K562 treated with DMSO at 1 percent for 4 hours (cell line): ENCODE measurements around the gene DNAL1. TPM values are rescaled to one million over a fixed set of nuclear protein-coding genes. Genes with fewer than 3 reads are reported as not detected.

Source experiments
- total RNA-seq: library from RNA; unstranded; fragments of 300-600 nt; gene quantifications from 2 replicates; pipeline ENCODE4 v1.2.3, GENCODE V29; 2022; ENCODE audit not compliant: insufficient read depth

The DNAL1 gene
- total RNA-seq, result 2.6 and 3.2 TPM in 2 replicates

DNA sequence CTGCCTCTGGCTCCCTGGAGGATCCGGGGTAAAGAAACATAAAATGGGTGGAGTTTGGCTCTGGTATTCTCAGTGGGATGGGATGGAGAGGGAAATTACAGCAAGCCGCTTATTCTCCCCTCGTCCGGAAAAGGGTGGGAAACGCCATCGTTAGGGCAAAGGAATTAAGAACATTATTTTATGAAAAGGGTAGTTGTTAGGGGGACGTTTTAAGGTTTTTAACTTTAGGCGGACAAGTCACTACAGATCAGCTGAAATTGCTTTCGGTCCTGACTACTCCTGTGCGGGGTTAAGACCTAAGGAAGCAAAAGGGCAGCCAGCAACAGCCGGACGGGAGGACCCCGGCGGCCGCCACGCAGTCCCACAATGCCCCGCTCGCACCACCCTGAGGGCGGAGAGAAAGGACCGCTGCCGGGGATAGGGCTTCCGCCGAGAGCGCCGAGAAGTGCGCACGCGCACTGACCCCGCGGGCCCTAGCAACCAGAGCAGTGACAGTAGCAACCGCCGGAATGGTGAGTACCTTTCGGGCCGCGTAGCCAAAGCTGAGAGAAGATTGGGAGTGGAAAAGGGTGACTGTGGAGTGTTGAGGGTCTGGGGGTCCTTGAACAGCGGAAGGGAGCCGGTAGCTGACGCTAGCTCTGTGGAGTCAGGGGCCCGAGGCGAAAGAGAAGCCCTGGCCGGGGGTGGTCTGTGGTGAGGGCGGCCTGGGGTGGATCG is at the start of gene DNAL1:
Gene DNAL1, plus strand, starts transcription at position 456 of the 717 bp plus-strand sequence. Its CDS starts 54 bp downstream, at position 510.

DNA sequence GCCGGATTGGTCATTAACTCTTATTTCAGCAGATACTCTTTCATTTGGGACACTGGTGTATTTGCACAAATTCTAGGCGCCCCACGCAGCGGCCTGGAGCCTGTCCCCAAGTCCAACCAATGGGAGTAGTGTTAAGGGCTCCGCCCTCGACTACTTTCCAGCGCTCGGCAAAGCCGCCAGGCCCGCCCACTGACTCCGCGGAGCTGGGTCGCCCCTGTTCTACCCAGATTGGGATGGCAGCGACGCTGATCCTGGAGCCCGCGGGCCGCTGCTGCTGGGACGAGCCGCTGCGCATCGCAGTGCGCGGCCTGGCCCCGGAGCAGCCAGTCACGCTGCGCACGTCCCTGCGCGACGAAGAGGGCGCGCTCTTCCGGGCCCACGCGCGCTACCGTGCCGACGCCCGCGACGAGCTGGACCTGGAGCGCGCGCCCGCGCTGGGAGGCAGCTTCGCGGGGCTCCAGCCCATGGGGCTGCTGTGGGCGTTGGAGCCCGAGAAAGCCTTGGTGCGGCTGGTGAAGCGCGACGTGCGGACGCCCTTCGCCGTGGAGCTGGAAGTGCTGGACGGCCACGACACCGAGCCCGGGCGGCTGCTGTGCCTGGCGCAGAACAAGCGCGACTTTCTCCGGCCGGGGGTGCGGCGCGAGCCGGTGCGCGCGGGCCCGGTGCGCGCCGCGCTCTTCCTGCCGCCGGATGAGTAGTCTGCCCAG is 32.3 kb upstream of the DNAL1 start, which contains the start of gene ACOT6:
Gene ACOT6, plus strand, starts transcription at position 179 of the 707 bp plus-strand sequence. Its CDS starts 55 bp downstream, at position 234.

GRCh38 chr14:73713803-73714655 is 69.2 kb downstream of the DNAL1 start, which contains the start of gene PNMA1:
TSS of gene PNMA1 (minus strand) at chr14:73714384. CDS start at chr14:73713639, 745 bp downstream.

Other genes starting within 250 kb of the DNAL1 start
- gene NUMB, start 186.4 kb upstream of the DNAL1 start, total RNA-seq, result 28.5 and 30.4 TPM in 2 replicates
- 4.7 and 5.2 TPM in 2 replicates for gene RIOX1, start 154.1 kb upstream of the DNAL1 start, total RNA-seq
- not detected in 2 replicates for gene ACOT1, start 107.8 kb upstream of the DNAL1 start, total RNA-seq
- not detected in 2 replicates for gene HEATR4, start 86.0 kb upstream of the DNAL1 start, total RNA-seq
- 0.73 TPM in 1 of 2 replicates, not detected in the other for gene ACOT2, start 75.8 kb upstream of the DNAL1 start, total RNA-seq
- gene ACOT4, start 53.1 kb upstream of the DNAL1 start, total RNA-seq, result not detected in 2 replicates
- not detected in 2 replicates for gene ACOT6, start 32.5 kb upstream of the DNAL1 start, total RNA-seq
- 26.6 and 27.0 TPM in 2 replicates for gene PNMA1, start 69.4 kb downstream of the DNAL1 start, total RNA-seq
- gene PTGR2, start 206.8 kb downstream of the DNAL1 start, total RNA-seq, result 4.1 and 5.8 TPM in 2 replicates
- 21.8 and 25.1 TPM in 2 replicates for gene ZNF410, start 241.9 kb downstream of the DNAL1 start, total RNA-seq